ENCODE data around the gene SYTL1.

Gene SYTL1

GRCh38 chr1:27368869-27369582 is 27.2 kb downstream of the SYTL1 start:
- DNase-seq (ENCODE audit: insufficient read length) (no peak), FAIRE-seq (no peak)
- TF ChIP-seq POLR2A (IDR thresholded peaks at IDR 0.05; ENCODE audit: low read depth, low read length) = no peak
- no peak for TF ChIP-seq TAF1 (IDR thresholded peaks at IDR 0.05; ENCODE audit: borderline replicate concordance, low read depth, low read length)
- TF ChIP-seq POLR2AphosphoS5 (IDR thresholded peaks at IDR 0.05; ENCODE audit: low read depth, low read length) = no peak

- DNase-seq (ENCODE audit: insufficient read length) (no peak), FAIRE-seq (no peak)
- TF ChIP-seq TAF1 (IDR thresholded peaks at IDR 0.05; ENCODE audit: borderline replicate concordance, low read depth, low read length) (no peak), POLR2A (IDR thresholded peaks at IDR 0.05; ENCODE audit: low read depth, low read length) (no peak), POLR2AphosphoS5 (IDR thresholded peaks at IDR 0.05; ENCODE audit: low read depth, low read length) (no peak)
Measured at GRCh38 chr1:27372022-27372807, 30.4 kb downstream of the SYTL1 start.

- FAIRE-seq (no peak), DNase-seq (ENCODE audit: insufficient read length) (no peak)
- TF ChIP-seq POLR2AphosphoS5 (IDR thresholded peaks at IDR 0.05; ENCODE audit: low read depth, low read length) (no peak), POLR2A (IDR thresholded peaks at IDR 0.05; ENCODE audit: low read depth, low read length) (no peak), TAF1 (IDR thresholded peaks at IDR 0.05; ENCODE audit: borderline replicate concordance, low read depth, low read length) (no peak)
Measured at GRCh38 chr1:27372808-27373690, 31.2 kb downstream of the SYTL1 start.

- TF ChIP-seq POLR2A (IDR thresholded peaks at IDR 0.05; ENCODE audit: low read depth, low read length) = no peak
- no peak for TF ChIP-seq TAF1 (IDR thresholded peaks at IDR 0.05; ENCODE audit: borderline replicate concordance, low read depth, low read length)
- TF ChIP-seq POLR2AphosphoS5 (IDR thresholded peaks at IDR 0.05; ENCODE audit: low read depth, low read length) = no peak
- FAIRE-seq (no peak), DNase-seq (ENCODE audit: insufficient read length) (no peak)
Measured at GRCh38 chr1:27374362-27375086, 32.7 kb downstream of the SYTL1 start, which contains the start of gene FCN3. TSS of gene FCN3 (minus strand) at chr1:27374824. CDS start at chr1:27374818, 6 bp downstream.

- no peak for TF ChIP-seq POLR2AphosphoS5 (IDR thresholded peaks at IDR 0.05; ENCODE audit: low read depth, low read length)
- no peak for TF ChIP-seq POLR2A (IDR thresholded peaks at IDR 0.05; ENCODE audit: low read depth, low read length)
- no peak for TF ChIP-seq TAF1 (IDR thresholded peaks at IDR 0.05; ENCODE audit: borderline replicate concordance, low read depth, low read length)
- DNase-seq (ENCODE audit: insufficient read length) (no peak), FAIRE-seq (no peak)
Measured at GRCh38 chr1:27377760-27378495, 36.1 kb downstream of the SYTL1 start.

- FAIRE-seq (no peak), DNase-seq (ENCODE audit: insufficient read length) (no peak)
- TF ChIP-seq POLR2A (IDR thresholded peaks at IDR 0.05; ENCODE audit: low read depth, low read length) (no peak), POLR2AphosphoS5 (IDR thresholded peaks at IDR 0.05; ENCODE audit: low read depth, low read length) (no peak), TAF1 (IDR thresholded peaks at IDR 0.05; ENCODE audit: borderline replicate concordance, low read depth, low read length) (no peak)
Measured at GRCh38 chr1:27379564-27380122, 37.8 kb downstream of the SYTL1 start.

GRCh38 chr1:27380224-27380623 is 38.4 kb downstream of the SYTL1 start:
- DNase-seq (ENCODE audit: insufficient read length) (no peak), FAIRE-seq (no peak)
- TF ChIP-seq POLR2AphosphoS5 (IDR thresholded peaks at IDR 0.05; ENCODE audit: low read depth, low read length) (no peak), POLR2A (IDR thresholded peaks at IDR 0.05; ENCODE audit: low read depth, low read length) (no peak), TAF1 (IDR thresholded peaks at IDR 0.05; ENCODE audit: borderline replicate concordance, low read depth, low read length) (no peak)

GRCh38 chr1:27380766-27381733 is 39.2 kb downstream of the SYTL1 start:
- DNase-seq (ENCODE audit: insufficient read length) (no peak), FAIRE-seq (no peak)
- no peak for TF ChIP-seq POLR2A (IDR thresholded peaks at IDR 0.05; ENCODE audit: low read depth, low read length)
- no peak for TF ChIP-seq TAF1 (IDR thresholded peaks at IDR 0.05; ENCODE audit: borderline replicate concordance, low read depth, low read length)
- TF ChIP-seq POLR2AphosphoS5 (IDR thresholded peaks at IDR 0.05; ENCODE audit: low read depth, low read length) = no peak
